Muscle of arm (tissue), 12 donors: ENCODE measurements around the gene MACROD2. TPM values are rescaled to one million over a fixed set of nuclear protein-coding genes. Genes with fewer than 3 reads are reported as not detected.
A peak's percentile ranks its signal among the peaks of the same experiment; 100 is the strongest.

Experiments
- DNase-seq: peaks from one replicate; pipeline ENCODE4 v3.0.0-alpha.2; 2013
- polyA plus RNA-seq, 12 donors: library from polyadenylated mRNA; unstranded; fragments of 120-200 nt; gene quantifications; one replicate each; pipeline ENCODE4 v1.2.1, GENCODE V29; 2013; ENCODE audit not compliant: insufficient read length in 12 of 12

MACROD2 gene
- polyA plus RNA-seq, 12 donors, result 2.7 to 19.1 (median 4.0) TPM; not detected in 1

DNA sequence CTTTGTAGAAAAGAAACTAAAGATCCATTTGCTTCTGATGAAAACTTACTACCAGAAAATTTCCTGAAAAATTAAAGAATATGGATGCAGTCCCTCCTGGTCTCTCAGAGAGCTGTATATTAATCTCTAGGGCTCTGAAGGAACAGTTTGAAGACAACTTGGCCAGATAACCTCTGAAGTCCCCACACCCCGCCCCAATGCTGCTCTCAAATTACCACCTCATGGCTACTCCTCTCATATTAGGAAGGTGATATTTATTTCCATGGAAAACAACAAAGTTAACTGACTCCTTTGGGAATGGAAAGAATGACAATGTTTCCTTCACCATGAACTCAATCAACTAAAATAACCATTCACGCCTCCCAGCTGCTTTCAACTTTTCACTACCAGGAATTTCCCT lies 750.5 kb downstream of the MACROD2 start:
- no peak for DNase-seq

DNA sequence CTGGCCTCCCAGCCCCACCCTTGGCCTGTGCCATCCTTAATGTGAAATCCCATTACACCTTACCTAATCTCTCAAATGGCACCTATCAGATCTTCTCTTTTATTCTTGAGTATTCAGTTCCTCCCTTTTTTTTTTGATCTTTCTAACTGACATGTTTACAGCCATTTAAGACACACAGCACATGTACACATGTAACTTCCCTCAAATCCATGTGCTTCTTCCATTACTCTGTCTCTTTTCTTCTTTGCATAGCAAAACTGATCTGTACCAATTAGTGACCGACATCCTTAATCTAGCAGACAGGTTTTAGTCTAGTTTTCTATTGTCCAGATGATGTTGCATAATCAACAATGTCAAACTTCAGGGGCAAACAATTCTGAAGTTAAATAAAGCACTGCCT lies 755.9 kb downstream of the MACROD2 start:
- no peak for DNase-seq

DNA sequence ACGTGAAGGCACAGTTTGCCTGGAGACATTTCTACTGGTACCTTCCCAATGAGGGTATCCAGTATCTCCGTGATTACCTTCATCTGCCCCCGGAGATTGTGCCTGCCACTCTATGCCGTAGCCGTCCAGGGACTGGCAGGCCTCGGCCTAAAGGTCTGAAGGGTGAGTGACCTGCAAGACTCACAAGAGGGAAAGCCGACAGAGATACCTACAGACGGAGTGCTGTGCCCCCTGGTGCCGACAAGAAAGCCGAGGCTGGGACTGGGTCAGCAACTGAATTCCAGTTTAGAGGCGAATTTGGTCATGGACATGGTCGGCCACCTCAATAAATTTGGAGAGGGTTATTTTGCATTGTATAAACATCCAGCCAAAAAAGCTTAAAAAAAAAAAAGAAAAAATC lies 762.4 kb downstream of the MACROD2 start:
- no peak for DNase-seq

DNA sequence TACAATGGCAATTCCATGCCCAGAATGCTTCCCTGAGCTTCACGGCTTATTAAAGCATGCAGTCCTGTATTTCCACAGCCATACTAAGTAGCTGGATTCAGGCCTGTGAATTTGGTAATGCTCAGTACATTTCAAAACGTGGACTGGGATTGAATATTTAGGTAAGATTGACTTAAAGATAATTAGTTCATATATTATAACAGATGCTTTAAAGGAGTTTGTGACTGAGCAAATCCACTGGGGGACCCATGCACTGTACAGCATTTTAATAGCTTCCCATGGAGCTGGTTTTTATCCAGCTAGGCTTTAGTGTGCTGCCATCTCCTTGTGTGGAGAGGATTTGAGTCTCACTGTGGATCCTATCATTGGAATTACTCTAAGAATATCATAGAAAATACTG lies 763.0 kb downstream of the MACROD2 start:
- no peak for DNase-seq

DNA sequence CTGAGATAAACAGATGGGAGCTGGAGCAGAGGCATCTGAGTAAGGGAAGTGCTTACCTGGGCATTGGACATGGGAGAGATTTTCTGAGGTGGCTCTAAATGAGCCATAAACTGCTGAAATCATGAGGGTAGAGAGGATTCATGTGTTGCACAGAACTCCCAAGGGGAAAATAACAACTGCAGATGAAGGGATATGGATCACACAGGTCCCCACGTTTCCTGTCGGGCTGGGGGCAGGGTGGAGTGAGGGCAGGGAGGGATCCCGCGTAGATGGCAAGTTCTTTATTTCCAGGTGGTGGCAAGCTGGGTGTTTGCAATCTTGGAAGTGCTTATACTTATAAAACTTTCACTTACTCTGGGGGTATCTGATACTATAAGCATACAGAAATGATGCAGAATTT lies 764.7 kb downstream of the MACROD2 start:
- no peak for DNase-seq

DNA sequence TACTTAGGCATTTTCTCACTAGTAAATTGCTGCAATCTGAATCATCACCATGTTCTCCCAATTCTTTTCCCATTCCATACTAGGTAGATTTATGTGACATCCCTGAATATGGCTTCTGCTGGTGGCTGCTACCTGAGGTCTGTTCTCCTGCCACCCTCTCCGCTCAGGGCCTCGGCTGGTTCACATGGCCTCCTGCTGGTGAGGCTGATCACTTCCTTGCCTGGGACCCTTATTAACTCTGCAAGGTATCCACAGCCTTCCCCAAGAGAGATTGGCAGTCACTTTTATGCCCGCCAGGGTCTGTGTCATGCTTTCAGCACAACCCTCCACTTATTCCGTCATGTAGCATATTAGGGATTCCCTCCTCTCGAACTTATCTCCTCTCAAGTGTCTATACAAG lies 766.6 kb downstream of the MACROD2 start:
- no peak for DNase-seq

DNA sequence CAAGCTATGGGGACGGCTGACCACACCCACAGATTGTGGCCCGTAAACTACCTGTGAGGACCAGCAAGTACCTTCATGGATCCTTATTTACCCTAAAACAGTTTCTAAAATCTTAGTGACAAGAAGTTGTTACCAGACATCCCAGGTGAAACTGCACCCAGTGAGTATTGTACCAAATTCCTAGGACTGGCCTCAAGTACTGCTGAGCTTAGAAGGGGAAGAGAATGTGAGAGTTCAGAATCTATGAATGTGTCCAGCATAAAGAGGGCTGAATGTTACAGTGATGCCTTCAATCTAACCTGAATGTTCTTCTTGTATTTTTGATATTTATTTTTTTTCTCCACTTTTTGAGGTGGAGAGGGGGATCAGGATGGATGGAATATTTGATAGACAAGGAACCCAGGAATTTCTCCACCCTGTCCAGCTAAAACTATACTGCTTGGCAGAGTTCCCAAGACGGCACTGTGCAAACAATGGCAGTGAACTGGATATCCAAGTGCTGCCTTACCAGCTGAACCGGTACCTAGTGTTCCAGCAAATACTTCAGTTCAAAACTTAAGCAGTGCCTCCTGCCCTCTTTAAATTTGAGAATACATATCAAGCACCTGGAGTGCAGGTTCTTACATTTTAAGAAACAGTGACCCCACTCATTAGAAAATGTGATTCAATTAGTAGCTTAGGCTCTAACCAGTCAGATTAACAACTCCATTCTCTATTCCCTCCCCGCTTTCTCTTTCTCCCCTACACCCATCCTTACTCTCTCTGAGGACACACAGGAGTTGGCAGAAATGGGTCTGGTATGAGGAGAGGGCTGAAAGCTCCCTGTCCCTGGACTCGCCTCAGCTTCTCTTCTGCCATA lies 769.4 kb downstream of the MACROD2 start:
- no peak for DNase-seq

DNA sequence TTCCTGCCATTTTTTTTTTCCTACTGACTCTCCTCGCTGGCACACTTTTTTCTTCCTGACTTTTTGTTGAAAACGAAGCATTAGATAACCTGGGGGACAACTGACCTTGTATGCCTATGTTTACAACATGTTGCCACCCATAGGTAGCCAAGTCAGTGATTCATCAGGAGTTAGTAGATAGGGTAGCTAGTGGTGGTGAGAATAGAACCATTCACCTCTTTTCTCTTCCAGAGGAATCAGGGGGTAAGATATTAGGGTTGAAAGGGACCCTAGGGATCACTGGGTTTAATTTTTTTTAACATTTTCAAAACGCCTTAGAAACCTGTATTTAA lies 770.0 kb downstream of the MACROD2 start:
- DNase-seq, result no peak

DNA sequence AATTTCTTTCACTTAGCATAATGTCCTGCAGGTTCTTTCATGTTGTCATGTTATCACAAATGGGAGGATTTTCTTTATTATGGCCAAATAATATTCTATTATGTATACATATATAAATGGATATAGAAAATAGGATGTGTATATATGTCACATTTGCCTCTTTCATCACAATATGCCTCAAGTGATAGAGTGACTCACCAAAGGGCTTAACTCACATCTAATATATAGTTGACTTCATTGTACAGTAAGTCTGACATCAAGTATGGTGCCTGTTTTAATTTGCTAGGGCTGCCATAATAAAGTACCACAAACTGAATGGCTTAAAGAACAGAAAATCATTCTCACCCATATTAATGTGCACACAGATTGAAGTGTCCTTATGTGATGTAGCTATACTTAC lies 778.2 kb downstream of the MACROD2 start:
- no peak for DNase-seq

DNA sequence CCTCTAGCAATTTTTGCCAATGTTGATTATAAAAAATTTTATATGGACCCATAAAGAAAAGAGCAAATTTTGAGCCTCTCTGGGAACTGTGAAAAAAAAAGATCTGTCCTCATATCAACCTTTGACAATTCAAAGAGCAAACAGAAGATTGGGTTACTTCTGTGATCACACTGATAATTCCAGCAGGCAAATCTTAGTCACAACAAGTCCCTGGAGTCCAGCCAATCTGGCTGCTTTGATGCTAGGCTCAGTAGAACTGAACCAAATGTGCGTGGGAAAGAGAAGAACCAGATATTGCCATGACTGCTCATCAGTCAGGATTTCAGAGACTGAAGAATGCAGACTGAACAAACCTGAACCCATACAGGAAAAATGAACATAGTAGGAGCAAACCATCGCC lies 780.5 kb downstream of the MACROD2 start:
- no peak for DNase-seq

DNA sequence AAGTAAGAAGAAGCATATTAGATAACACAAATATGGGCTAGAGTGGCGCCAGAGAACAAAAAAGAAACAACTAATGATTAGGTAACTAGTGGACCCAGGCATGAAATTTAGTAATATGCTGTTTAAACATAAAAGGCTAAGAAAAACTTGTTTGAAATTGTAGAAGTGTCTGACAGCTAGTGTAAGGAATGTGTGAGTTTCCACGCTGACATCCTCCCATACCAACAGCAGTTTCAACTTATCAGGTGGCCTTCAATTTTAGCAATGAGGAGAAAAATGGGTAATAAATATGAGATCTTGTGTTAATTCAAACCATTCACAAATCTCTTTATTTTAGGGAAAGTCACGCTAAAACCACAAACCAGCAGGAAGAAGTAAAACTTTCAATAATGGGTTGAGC lies 782.3 kb downstream of the MACROD2 start:
- DNase-seq, result no peak

DNA sequence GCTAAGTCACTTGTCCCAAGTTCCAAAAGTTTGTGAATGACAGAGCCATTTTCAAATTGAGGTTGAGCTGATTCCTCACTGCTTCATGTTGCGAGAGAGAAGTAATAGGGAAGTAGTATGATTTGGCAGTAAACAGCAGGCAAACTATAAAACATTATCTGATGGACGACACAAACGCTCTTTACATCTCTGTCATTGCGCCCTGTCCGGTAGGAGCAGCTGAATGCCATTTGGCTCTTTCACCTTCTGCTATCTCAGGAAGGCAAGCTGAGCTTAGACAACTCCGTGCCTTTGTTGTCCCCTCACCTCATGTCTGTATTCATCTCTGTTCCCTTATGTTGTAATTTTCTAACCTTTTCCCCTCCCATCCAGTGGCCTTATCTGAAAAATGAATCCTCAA lies 782.8 kb downstream of the MACROD2 start:
- no peak for DNase-seq

DNA sequence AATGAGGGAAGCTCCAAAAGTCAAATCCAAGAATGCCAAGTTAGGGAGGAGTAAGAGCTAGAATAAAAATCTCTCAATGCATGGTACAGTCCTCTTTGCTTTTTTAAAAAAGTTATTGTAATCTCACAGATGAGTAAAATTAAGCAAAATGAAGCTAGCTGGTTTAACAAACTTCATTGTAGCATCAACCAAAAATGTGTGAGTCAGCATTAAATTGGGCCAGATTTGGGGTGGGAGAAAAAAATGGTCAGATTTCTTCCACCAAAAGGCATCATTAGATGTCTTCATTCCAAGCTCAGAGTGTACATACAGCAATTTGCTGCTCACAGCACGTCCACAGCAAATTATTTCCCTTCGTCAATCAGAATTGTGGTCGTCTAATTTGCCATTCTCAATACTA lies 783.6 kb downstream of the MACROD2 start:
- DNase-seq, result no peak

DNA sequence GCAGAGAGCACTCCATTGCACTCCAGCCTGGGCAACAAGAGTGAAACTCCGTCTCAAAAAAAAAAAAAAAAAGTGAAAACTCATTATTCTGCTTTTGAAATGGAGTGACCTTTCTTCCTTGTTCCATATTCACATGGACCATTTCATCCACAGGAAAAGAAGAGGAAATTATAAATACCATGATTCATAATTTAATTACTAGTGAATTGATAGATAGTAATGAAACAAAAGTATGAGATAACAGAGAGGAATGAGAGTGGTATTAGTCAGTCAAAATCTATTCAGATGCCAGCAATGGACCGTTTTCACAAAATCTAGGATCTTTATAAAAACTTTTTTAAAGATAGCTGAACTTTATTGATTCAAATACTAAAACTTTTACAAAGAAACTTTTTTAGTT lies 785.2 kb downstream of the MACROD2 start:
- no peak for DNase-seq

DNA sequence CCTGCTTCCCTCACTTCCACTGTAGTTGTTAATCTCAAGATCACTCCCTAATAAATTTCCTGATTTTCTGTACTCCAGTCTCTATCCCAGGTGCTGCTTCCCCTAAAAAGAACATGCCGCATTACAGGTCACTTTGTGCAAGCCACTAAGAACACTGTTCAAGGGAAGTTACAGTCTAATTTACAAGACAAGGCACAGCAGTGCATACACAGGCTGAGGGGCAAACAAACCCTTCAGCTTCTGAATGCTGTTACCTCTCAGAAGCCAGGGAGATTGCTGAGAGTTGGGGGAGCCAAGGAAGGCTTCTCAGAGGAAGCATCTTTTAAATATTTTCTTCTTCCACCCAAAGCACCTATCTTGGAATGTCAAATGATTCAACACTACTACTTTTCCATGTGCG lies 787.4 kb downstream of the MACROD2 start:
- DNase-seq, result no peak

DNA sequence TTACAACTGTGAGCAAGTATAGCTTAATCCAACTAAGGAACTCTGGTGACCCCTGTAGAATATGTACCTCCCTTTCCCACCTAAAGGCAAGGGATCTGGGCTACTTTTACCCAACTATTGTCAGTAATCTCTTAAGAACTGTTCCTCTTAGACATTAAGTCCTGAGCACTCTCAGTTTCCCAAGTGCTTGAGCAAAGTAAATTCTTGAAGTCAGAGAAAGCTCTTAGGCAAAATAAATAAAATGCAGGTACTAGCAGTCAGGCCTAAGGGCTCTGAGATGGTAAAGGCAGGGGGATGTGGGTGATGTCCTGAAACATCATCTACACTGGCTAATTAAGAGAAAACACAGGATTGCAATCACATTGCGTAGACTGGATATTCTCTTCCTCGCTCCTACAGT lies 788.5 kb downstream of the MACROD2 start:
- no peak for DNase-seq

DNA sequence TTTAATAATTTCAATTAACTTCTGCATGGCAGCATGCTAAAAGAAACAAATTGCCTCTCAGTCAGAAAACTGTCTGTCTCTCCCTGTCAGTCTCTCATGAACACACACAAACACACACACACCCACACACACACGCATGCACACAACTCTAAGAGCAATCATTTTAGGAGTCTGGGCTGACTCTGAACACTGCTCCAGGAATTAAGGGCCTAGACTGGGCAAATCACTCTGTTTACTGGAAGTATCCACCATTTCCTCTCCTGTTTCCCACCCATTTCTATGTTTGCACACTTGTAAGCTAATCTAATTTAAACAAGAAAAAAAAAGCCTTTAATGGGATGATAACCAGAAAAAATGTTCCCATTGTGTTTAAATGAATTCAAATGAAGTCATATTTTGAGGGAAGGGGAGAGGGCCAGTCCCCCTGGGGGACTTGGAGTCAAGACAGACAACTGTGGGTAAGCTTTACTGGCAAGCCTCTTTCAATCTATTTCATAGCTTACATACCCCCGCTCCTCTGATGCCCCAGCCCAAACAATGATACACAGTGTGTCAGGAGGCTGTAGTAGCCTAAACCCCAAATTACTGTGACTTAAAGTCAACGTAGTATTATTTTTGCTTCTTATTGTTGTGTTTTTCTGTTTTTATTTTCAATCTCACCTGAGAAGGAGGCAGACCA lies 789.9 kb downstream of the MACROD2 start:
- no peak for DNase-seq

DNA sequence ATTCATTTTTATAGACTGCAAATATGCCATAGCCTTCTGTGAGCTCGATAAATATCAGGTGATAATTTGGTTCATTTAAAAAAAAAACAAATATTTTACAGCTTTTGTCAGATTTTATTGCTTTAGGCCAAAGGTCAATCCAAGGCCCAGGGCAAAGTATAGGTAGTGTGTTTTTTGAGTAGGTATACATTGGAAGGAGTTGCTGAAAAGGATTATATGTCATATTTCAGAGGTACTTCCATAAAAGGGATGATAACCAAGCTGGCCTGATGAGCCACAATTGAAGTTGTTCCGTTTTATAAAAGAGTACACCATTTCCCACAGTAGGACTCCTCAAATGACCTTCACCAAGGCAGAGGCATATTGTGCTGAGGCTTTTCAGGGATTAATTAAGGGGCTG lies 794.9 kb downstream of the MACROD2 start:
- no peak for DNase-seq

DNA sequence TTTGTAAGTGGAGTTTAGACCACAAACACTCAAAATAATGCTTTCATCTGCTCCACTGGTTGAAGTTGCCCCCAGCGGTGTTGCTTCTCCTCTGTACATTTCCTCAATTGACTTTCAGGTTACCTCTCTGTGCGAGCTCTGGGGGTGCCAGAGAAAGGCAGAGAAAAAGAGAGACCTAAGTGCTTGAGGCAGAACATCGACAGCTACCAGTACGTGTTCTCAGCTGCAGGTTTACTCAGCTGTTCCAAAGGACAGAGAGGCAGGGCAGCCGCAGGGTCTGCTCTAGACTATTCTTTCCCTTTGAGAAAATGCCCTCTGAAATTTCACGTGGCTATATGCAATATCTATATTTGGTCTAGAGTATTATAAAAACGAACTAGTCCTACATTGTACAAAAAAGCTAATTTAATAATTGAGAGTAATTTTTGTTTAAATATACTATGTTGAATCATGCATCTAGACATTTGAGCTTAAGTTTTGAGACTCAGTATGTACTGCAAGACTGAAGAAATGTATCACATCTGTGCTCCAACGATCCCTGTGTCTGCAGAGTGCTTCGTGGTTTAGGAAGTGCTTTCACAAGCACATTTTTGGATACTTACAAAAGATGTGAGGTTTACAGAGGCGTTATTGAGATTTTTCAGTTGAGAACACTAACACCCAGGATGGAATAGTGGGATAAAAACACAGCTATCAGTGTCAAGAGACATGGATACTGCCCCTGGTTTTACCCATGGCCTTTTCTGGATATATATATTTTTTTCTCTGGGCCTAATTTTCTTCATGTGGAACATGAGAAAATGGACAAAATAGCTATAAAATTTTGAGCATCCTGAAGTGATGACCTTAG lies 795.7 kb downstream of the MACROD2 start:
- DNase-seq, result peak; percentile 9

DNA sequence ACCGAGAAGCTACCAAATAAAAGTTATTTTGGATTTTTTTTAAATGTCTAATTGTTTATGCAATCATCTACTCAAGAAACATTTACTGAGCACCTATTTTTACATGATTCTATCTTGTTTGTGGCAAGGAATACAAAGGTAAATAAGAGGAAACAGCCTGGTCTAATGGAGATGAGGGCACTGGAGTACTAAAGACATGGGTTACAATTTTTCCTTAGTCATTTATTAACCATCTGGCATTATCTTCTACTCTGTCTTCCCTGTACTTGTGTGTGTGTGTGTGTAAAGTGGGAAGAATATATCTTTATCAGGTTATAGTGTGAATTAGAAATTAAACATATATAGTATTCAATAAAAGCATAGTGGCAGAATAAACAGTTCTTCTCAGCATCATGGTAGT lies 797.6 kb downstream of the MACROD2 start:
- DNase-seq, result no peak

DNA sequence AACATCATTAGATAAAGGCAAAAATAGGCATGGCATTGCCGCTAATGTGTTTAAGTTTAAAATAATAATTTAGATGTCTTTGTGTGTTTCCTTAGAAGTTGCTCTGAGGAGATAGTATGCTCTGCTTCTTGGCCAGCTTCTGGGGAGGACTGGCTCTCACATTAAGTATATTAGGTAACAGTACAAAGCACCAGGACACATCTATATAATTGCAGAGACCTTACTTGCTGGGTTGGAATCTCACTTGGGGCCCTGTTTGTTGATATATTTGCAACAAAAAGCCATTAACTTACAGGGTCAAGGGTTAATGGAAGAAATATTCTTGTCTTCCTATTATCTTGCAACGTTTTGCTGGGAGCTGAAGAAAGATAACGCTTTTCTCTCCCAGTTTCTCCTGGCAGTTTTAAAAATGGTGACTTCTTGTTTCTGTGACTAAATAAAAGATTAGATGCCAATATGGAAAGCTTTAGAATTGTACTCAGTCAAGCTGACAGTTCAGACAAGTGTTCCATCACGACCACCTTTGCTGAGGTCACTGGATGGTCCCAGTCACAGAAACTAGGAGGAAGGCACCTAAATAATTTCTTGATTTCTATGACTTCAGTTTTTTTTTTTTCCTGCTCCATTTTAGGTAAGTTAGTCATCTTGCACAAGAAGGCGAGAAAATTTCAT lies 804.4 kb downstream of the MACROD2 start:
- no peak for DNase-seq
